ENCODE data around the gene ACE.

ACE gene

GRCh38 chr17:63474586-63475460 lies 2.0 kb upstream of the ACE start:
- TF ChIP-seq, protein P1, sequence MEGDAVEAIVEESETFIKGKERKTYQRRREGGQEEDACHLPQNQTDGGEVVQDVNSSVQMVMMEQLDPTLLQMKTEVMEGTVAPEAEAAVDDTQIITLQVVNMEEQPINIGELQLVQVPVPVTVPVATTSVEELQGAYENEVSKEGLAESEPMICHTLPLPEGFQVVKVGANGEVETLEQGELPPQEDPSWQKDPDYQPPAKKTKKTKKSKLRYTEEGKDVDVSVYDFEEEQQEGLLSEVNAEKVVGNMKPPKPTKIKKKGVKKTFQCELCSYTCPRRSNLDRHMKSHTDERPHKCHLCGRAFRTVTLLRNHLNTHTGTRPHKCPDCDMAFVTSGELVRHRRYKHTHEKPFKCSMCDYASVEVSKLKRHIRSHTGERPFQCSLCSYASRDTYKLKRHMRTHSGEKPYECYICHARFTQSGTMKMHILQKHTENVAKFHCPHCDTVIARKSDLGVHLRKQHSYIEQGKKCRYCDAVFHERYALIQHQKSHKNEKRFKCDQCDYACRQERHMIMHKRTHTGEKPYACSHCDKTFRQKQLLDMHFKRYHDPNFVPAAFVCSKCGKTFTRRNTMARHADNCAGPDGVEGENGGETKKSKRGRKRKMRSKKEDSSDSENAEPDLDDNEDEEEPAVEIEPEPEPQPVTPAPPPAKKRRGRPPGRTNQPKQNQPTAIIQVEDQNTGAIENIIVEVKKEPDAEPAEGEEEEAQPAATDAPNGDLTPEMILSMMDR (IDR thresholded peaks at IDR 0.05; ENCODE audit: low read depth, low read length), result no peak
- H3K9me3 ChIP-seq (ENCODE audit: severe bottlenecking), result no peaks in the 10 kb centered on the region
- no peaks in the 10 kb centered on the region for H3K36me3 ChIP-seq
- peak overlapping the region; percentile 93 for H3K27ac ChIP-seq
- H3K4me3 ChIP-seq (ENCODE audit: low read depth, low read length), result no peak overlapping the region
- H3K27me3 ChIP-seq (ENCODE audit: insufficient read depth, low read depth, severe bottlenecking), result no peaks in the 10 kb centered on the region
- DNase-seq, result no peak

DNA sequence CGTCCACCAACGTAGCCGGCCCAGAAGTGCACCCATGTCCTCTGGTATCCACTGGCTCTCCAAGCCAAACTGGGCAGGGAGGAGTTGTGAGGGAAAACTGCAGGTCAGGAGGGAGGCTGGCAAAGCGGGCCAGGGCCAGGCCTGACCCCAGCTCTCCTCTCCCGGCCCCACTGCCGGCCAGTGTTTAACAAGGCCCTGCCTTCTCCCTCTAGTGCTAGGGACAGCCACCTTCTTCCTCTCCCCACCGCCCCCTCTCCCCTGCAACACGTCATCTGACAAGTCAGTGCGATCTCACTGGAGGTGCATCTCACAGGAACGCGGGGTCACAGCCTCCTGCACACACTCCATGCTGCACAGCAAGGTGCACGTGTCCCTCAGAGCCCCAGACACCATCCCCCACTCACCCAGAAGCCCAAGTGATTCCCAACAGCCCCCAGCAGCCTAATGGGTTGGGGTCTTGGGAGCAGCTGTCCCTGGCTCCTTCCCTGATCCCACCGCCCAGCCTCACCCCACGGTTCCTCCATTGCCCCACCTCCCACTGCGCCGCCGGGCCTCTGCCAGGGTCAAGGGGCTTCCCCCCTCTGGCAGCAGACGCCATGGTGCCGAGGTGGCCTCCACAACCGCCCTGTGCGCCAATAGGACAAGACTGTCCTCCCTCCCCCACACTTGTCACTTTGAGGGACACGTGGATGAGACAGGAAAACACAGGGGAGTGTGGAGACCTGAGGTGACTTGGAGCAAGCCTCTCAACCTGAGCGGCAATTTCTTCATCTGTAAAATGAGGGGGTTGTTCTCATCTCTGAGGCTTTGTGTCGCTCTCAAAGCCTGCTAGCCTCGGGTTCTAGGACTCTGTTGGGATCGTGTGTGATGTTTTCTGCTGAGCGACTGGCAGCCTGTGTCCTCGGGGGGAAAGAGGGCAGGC lies 1.1 kb upstream of the ACE start:
- peak; percentile 87 for DNase-seq
- TF ChIP-seq, protein P1 (IDR thresholded peaks at IDR 0.05; ENCODE audit: low read depth, low read length), result 0 out of 2 replicates have a peak, but pooled peaks have one; percentile 2
- H3K9me3 ChIP-seq (ENCODE audit: severe bottlenecking), result no peaks in the 10 kb centered on the region
- H3K36me3 ChIP-seq, result no peaks in the 10 kb centered on the region
- peak overlapping the region; percentile 93 for H3K27ac ChIP-seq
- no peaks in the 10 kb centered on the region for H3K27me3 ChIP-seq (ENCODE audit: insufficient read depth, low read depth, severe bottlenecking)
- H3K4me3 ChIP-seq (ENCODE audit: low read depth, low read length), result peak overlapping the region; percentile 65

DNA sequence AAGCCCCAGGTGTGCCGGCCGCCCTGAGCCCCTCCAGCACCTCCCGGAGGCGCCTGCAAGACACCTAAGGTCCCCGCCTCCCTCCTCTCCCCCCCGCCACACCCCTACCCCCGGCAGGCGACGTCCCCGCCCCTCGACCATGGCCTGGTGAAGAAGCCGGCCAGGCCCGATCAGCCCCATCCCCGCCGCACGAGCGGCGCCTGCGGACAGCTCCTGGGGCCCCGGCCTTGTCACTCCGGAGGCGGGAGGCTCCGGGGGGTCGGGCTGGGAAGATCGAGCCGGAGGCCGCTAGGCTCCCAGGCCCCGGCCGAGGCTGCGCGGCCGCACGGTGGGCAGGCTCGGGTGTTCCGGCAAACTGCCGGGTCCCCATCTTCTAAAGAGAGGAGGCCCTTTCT lies 405 bp upstream of the ACE start:
- H3K4me3 ChIP-seq (ENCODE audit: low read depth, low read length), result peak overlapping the region; percentile 65
- H3K36me3 ChIP-seq, result no peaks in the 10 kb centered on the region
- no peaks in the 10 kb centered on the region for H3K9me3 ChIP-seq (ENCODE audit: severe bottlenecking)
- DNase-seq, result peak; percentile 90
- H3K27ac ChIP-seq, result peak overlapping the region; percentile 93
- H3K27me3 ChIP-seq (ENCODE audit: insufficient read depth, low read depth, severe bottlenecking), result no peaks in the 10 kb centered on the region
- TF ChIP-seq, protein P1 (IDR thresholded peaks at IDR 0.05; ENCODE audit: low read depth, low read length), result no peak

DNA sequence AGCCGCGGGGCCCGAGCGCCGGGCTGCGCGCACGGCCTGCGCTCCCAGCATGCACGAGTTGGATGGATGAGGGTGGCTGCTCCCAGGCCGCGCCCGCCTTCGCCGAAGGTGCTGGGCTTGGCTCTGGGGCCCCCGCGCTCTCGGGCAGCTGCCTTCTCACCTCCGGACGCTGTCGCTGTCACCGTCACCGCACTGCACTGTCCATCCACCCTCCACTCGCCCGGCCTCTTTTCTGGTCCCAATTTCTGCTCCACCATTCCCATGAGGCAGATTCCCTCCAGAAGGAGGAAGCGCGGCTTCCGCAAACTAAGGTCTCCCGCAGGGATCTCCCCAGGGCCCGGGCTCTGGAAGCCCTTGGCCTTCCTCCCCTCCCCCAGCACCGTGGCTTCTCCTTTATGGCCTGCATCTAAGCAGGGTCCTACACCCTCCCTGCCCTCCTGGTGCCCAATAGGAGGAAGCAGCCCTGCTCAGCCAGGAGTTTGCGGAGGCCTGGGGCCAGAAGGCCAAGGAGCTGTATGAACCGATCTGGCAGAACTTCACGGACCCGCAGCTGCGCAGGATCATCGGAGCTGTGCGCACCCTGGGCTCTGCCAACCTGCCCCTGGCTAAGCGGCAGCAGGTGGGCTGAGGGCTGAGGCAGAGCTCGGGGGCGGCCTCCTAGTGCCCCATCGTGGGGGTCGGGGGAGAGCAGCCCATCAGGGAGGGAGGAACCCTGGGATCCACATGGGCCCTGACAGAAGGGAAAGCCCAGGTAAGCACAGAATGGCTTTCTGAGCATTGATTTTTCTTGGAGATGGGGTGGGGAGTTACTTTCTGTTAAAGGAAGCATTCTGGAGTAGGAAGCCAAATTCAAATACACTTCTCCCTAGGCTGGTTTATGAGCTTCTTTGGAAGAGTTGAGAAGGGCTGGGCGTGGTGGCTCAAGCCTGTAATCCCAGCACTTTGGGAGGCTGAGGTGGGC lies 899 bp downstream of the ACE start:
- peak; percentile 60 for DNase-seq
- H3K27ac ChIP-seq, result peak overlapping the region; percentile 93
- no peaks in the 10 kb centered on the region for H3K27me3 ChIP-seq (ENCODE audit: insufficient read depth, low read depth, severe bottlenecking)
- TF ChIP-seq, protein P1 (IDR thresholded peaks at IDR 0.05; ENCODE audit: low read depth, low read length), result no peak
- no peaks in the 10 kb centered on the region for H3K9me3 ChIP-seq (ENCODE audit: severe bottlenecking)
- no peaks in the 10 kb centered on the region for H3K36me3 ChIP-seq
- H3K4me3 ChIP-seq (ENCODE audit: low read depth, low read length), result peak overlapping the region; percentile 44

- Histone ChIP-seq H3K27me3 (ENCODE audit: insufficient read depth, low read depth, severe bottlenecking) (no peaks in the 10 kb centered on the region), H3K27ac (peak overlapping the region; percentile 93), H3K4me3 (ENCODE audit: low read depth, low read length) (no peak overlapping the region), H3K36me3 (no peaks in the 10 kb centered on the region), H3K9me3 (ENCODE audit: severe bottlenecking) (no peaks in the 10 kb centered on the region)
- TF ChIP-seq, protein P1 (IDR thresholded peaks at IDR 0.05; ENCODE audit: low read depth, low read length), result peak; percentile 100
- DNase-seq, result peak; percentile 97
These were observed 2.1 kb downstream of the ACE start for GRCh38 chr17:63478814-63479494.

Data from WERI-Rb-1 (cell line).